HG03064 (cell line): Measurements from ENCODE around the gene FRS3.

ENCODE experiments used
- ATAC-seq: cut with Tn5 transposase; IDR thresholded peaks from one replicate; pipeline ENCODE4 v1.9.1; 2021; ENCODE audit warnings: low read depth; ENCODE audit not compliant: unreplicated experiment

The FRS3 gene

DNA sequence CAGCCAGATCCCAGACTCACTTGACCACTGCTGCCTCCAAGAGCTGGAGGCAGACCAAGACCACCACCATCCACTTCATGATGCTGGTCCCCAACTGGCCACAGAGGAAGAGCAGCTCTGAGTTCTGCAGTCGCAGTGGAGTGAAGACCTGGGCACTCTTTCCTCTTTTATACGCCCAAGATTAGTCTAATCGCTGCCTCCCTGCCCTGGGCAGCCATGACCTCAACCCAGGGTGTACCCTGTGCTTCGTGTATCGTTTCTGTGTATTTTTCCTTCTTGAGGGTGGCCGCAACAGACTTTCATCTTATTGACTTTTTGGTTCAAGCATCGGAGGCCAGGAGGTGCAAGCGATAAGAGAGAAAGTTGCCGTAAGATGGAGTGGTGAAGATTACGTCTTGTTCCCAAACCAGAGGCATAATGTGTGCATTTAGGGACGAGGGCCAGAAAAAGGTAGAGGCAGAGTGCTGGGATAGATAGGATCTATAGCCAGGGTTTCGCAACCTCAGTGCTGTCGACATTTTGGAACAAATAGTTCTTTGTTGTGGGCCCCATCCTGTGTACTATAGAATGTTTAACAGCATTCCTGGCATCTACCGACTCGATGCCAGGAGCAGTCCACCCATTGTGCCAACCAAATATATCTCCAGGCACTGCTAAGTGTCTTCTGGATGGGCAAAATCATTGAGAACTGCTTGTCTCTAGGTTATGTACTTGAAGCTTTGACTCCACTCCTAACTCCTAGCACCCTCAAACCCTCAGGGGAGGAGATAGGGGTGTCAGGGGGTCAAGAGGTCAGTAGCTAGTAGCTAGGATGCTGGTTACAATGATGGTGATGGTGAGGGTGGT is 32.2 kb downstream of the FRS3 start, which contains the start of gene PGC:
Gene PGC (minus strand): TSS at position 142 of the 846 bp plus-strand sequence. CDS start 63 bp downstream, at position 79.
- no peak for ATAC-seq

DNA sequence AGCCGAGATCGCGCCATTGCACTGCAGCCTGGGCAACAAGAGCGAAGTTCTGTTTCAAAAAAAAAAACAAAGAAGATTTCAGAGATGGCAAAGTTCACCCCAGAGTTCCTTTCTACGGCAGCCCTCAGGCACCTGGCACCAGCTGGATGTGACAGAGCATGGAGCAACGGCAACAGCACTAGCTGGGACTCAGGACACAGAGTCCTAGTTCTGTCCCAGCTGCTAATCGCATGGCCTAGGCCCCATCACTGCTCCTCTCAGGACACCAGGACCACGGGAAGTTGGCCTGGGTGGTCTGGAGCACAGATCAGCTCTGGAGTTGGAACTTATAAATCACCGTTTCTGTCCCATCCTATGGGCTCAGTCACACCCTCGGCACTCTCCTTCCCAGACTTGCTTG is 33.6 kb downstream of the FRS3 start:
- no peak for ATAC-seq

DNA sequence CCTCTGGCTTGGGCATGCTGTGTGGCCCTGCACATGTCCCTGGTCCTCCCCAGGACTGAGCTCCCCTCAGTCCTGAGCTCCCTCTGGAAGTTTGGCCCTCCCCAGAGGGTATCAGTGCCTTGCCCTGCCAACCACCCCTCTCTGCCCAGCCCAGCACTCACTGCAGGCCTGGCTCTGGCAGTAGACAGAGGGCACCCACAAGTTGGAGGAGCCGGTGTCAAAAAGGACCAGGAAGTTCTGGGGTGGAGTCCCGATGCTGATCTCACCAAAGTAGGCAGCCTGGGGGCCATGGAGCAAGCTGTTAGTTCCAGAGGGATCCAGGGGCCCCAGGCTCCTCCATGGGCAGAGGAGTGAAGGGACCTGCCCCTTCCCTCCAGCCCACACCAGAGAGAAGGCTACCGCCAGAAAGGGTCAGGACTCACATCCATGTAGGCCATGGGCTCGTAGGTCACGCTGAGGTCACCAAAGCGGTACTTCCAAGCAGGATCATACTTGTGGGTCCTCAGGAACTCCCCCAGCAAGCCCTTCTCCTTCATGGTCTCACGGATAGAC is 35.4 kb downstream of the FRS3 start:
- ATAC-seq = no peak

DNA sequence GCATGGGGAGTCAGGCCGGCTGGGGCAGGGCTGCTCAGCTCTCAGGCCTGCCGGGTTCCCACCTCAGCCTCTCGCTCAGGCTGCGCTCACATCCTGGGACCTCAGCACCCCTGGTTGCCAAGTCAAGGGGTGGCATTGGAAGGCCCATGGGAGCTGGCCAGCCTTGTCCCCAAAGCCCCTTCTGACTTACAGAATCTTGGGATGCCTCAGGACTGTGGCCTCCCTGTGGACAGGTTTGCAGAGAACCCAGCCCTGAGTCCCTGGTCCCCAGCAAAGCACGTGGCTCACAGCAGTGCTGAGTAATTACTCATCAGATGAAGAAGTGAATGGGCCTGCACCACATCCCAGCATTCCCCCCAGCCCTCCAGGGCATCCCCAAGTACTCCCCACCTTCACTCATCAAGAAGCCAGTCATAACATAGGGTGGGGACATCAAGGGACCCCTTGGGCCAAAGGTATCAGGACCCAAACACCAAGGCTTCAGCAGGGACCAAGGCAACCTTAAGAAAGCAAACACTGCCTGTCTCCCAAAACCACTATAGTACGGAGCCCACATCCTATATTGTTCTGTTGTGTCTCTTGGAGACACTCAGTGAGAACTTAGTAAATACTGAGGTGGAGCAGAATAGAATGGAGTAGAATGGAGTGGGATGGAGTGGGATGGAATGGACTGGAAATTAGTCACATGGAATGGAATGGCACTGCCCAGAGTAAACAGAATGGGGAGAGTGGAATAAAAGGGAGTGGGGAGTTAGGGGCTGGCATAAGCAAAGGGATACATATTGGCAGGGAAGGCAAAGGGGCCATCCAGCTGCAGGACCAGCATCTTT is 36.1 kb downstream of the FRS3 start:
- no peak for ATAC-seq

DNA sequence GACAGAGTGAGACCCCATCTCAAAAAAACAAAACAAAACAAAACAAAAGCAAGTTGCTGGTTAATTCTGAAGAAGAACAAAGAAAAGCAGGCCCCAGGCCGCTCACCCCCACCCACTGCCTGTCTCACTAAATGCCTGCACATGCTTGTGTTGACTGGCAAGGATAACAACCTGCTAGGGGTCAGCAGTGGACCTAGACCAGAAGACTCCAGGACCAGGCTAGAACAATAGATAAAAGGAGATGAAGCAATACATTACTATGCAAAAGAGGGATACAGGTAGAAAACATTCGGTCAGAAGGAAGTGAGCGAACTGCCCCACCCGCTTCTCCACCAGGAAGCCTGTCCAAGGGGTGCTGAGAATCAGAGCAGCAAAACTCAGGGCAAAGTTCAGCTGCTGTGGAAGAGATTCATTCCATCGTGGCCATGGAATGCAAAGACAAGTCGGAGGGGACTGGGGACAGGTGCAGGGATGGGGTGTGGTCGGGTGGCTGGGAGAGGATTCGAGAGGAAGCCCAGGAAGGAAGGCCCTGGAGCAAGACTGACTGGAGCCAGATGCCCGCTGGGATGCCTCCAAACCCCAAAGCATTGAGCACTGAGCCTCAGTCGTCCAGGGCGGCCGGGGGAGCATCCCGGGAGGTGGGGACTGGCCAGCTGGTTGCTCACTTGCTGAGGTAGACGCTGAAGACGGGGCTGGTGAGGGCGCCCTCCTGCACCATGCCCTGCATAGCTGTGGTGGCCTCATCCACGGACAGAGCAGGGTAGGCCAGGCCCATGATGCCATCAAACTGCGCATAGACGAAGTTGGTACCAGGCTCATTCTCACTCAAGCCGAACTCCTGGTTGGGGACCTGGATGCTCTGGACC is 37.8 kb downstream of the FRS3 start:
- no peak for ATAC-seq

DNA sequence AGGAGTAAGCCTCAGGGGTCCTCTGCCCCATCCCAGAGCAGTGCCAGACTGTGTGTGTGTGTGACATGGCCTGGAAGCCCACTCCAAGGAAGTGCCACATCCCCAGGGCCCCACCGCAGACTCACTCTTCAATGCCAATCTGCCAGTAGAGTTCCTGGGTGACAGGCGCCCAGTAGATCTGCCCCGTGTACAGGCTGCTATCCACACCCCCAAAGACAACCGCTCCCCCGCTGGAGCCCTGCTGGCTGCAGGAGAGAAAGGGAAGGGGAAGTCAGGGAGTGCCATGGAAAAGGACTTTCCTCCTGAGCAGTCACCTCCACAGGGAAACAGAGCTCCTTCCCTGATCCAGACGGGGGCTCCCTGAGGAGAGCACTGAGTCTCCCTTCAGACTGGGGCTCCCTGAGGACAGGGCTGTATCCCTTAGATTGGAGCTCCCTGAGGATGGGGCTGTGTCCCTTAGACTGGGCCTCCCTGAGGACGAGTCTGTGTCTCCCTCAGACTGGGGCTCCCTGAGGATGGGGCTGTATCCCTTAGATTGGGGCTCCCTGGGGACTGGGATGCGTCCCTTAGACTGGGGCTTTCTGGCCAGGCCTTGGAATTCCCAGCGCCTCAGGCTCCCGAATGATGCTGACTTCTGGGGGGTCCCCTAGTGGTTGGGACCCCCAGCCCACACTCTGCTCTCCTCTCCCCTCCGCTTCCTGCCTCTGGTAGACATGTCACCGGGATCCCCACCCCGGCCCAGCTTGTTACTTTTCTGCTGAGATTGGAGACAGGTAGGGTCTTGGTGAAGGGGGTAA is 39.1 kb downstream of the FRS3 start:
- ATAC-seq = no peak

DNA sequence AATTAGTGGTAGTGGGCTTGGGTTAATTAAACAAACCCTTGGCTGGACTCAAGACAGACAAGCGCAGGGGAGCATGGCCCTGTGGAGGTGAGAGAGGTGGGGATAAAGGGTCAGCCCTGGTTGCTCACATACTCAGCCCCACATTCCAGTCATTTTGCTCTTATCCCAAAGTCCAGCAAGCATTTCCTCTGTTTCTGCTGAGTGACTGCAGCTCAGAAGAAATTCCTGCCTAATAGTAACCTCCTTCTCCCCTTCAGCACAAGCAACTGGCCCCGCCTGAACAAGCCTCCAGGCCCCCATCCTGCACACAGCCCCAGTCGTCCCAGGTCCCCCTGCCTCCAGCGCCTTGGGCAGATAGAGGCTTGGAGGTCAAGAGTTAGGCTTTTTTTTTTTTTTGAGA is 40.7 kb downstream of the FRS3 start:
- ATAC-seq = no peak

DNA sequence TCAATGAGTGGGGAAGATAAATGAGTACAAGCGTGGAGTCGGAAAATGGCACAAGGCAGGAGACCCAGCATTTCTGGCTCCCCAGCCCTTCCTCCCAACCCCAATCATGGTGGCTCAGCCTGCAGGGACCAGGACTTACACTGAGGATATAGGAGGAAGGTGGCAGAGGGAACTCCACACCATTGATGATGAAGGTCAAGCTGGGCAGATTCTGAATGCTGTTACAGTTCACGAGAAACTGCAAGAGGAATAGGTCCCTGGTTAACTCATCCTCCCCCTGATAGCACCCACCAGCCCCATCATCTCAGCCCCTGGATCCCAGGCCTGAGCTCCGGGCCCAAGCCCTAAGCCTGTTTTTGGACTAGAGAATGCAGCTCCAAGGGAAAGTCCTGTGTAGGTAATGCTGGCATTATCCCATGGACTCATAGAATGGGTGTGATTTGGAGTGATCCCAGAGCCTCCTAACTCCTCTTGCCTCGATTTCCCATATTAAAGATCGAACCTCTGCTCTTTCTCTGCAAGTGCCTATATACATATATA is 42.0 kb downstream of the FRS3 start:
- no peak for ATAC-seq

DNA sequence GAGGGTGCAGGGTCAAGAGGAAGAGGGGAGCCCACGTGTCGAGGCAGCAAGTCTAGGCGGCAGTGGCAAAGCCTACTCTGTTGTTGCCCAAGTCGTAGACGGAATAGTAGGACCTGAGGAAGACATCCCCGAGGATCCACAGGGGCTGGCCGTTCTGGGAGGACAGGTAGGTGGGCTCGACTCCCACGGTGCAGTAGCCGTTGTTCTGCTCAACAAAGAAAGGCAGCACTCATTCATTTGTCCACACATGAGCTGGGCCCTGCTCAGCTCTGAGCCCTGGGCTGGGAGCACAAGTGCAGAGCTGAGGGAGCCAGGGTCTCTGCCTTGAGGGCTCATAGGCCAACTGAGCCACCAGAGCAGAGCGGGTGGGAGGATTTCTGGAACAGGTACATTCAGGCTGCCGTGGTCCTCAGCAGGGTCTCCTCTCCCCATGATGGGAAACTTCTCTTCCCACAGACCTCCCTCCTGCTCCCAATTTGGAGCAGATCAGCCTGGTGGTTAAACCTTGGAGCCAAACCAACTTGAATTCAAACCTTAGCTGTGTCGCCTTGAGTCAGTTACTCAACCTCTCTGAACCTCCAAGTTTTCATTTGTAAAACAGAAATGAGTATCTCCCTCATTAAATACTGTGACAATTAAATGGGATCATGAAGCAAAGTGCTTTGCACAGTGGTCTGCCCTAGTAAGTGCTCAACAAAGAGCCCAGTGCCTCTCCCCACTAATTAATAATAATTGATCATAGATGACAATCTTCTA is 42.7 kb downstream of the FRS3 start:
- ATAC-seq = no peak

DNA sequence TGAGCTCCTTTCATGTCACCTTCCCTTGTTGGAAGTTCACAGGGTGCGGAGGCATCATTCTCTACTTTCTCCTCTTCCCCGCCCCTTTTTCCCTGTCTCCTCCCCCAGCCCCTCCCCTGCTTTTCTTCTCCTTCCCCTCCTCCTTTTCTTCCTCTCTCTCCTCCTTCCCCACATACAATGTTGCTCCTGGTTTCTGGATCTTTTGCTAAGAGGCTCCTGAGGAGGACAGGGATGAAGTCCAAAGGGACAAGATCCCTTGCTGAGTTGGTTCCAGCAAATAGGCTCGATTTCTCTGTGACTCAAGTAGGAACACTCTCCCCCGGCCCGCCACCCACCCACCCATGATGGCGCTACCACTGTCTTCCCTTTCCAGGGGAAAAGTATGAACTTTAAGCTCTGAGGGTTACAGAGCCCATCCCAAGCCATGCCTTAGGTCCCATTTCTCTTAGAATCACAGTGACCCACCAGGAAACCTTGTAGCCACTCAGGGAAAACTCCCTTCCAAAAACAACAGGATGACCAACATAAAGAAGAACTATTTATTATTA is 43.4 kb downstream of the FRS3 start:
- no peak for ATAC-seq

DNA sequence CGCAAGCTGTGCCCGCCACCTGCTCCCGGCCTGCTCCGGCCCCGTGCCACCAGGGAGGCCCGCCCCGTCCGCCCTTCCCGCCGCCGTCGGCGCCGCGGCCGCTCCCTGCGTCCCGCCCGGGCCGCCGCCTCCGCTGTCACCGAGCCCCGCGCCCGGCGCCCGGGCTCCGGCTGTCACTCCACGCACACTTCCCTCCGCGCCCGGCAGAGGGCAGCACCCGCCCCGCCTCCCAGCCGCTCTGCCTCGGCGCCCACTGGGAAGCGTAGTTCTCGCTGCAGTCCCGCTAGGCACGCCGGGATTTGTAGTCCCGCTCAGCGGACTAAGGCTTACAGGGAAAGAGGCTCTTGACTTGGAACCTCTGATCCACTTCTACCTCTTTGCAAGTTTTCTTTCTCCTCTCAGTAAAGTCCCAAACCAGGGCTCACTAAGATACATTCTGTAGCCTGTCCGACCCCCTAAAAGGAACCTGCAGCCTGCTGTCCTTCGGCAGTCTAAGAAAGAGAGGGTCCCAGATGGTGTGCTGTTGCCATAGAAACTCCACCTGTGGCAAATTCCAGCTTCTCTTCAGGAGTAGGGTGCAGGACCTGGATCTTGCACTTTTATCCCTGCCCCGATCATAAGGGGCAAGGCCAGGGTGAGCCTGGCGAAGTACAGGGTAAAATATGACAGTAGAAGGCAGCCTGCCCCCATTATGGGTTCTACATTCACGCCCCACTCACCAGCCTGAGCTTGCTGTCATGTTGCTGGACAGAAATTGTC is 44.1 kb downstream of the FRS3 start, which contains the start of gene TFEB:
Gene TFEB (minus strand): TSS at position 182 of the 759 bp plus-strand sequence. CDS start 44,395 bp downstream, outside the sequence.
- ATAC-seq = peak; percentile 40

DNA sequence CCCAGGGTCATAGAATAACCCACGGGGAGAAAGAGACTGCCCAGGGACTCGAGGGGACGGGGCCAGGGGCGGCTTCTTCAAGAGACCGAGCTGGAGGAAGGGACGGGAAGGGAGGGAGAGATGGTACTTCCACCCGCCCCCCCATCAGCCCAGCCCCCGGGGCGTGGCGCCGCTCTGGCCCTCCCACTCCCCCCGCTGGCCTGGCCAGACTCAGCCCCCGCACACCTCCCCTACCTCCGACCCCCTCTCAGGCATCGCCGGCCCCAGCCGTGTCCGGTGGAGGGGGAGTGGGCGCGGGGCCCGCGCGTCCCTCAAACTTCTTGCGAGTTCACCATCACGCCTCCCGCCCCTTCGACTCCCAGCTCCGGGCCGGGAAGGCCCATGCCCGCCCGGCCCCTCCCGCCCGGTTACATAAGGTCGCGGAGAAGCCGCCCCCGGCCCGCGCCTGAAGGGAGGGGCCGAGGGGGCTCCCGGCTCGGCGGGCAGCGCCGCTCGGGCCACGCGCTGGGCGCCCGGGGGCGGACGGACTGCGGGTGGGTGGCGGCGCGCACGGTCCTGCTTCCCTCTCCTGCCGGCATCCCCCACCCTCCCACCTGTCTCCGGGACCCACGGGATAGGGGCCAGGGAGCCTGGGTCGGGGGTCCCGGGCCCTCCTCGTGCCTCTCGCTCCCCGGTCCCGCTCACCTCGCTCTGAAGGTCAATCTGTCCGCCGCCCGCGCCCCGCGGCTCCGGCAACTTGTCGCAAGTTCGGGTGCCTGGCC is 44.9 kb downstream of the FRS3 start:
- ATAC-seq = peak; percentile 14

DNA sequence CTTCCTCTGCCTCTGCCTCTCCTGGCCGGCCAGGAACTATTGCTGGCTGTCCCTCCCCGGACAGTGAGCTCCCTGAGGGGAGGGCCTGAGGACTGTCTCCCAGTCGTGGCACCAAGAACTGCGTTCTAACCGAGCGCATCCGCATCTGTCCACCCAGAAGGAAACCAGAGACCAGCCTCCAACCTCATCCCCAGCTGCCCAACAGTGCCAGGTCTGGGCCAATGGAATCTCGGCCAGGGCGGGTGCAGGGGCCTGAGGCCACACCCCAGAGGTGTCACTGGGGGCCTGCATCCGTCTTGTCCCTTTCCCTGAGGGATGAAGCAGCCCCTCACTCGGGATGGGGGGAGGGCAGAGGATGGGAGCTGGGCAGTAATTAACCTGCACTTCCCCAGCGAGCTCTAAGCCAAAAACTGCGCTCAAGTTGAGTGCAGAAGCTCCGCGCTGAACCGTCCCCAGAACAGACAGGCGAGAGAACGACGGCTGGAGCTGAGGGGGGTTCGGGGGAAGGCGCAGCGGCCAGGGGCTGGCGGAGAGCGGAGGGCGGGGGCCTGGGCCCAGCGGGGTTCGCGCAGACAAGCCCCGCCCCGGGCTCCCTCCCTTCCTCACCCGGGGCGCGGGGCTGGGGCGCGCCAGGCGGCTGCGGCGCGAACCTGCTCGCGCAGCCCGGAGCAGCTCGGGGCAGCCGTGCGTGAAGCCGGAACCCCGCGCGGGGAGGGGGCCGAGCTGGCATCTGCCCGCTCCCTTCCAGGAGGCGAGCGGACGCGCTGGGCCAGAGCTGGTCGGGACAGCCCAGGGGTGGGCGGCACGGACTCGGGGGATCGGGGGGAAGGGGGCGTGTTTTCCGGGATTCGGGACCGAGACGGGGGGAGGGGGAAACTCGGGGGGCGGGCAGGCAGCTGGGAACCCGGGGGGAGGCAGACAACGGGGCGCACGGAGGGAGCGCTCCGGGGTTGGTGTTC is 45.7 kb downstream of the FRS3 start:
- ATAC-seq = peak; percentile 44

DNA sequence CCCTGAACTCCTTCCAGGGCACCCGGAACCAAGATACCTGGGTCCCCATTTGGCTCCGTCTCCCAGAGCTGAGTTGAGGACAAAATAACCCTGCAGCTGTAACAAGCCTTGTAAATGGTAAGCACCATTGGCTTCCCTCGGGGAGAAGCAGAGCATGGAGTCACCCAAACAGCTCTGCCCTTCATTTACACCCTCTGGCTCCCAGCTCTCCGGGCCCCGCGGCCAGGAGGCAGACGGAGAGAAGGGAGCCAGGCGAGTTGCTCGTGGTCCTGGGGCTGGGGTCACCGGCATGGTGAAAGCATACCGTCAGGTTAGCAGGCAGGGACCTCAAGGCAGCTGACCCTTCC is 46.4 kb downstream of the FRS3 start:
- ATAC-seq = no peak

DNA sequence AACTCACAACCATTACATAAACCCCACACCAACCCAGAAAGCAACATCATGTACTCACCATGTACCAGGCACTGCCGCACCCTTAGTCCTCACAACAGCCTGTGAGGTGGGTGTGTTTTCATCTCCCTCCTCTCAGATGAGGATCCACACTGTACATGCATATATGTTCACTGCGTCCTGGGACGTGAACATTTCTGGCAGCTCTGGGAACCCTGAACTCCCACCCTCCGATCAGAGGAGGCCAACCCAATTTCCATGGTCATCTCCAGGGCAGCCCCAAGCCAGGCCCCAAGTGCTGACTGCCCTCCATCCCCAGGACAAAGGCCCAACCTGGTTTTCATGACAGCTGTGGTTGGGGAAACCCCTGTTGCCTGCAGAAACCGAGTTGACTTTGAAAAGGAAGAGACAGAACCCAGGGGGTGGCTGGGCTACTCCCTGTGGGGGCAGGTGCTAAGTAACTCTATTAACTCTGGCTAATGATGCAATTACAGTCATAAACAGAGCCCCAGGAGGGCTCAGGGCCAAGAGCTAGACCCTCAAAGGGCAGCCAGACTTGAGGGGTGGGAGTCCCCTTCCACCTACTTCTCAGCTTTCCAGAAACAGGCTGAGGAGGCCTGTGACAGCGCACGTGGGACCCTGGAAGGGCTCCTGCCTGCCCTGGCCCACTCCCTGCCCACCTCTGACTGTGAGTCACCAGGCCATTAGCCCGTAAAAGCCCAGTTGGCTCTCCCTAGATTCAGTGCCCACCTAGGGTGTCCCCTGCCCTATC is 46.9 kb downstream of the FRS3 start:
- ATAC-seq = peak; percentile 30
